ENCODE results near the gene MAGIX.
A peak's percentile ranks its signal among the peaks of the same experiment; 100 is the strongest.

MAGIX gene

GRCh38 chrX:49184294-49185281 is 22.0 kb downstream of the MAGIX start:
- DNase-seq: peak; percentile 50

DNA sequence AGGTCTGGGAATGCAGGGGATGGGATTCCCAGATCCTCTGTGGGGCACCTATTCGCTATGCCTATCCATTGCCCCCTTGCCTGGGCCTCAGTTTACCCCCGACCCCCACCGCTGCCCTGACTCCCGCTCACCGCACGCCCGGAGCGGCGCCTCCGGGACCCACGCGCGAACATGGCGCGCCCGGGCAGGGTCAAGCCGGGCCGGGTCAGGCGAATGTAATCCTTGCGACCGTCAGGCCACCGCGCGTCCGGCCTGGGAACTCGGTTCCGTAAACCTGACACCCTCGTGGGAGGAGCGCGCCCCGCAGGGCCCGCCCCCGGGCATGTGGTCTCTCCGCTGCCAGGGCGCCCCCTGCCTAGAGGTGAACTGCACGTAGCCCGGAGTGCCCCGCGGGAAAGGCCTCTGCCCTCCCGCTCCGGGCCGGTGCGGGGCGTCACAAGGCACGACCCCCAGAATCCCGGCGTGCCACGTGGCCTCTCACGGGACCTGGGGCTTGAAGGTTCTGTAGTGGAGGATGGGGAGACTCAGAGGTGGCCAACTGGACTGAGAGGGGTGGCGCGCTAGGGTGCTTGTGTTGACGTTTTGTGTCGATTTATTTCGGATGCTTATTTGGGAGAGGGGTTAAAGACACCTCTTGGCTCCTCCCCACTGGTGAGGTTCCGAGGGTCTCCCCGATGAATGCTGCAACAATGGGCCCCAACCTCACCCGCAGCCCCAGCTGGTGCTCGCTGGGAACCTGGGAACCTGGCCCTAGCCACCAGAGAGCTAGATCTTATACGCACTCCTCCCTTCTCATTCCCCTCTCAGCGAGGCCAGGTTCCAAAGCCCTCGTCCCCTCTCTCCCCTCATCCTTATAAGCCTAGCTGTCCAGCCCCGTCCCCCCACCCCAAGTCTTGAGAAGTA is 23.8 kb downstream of the MAGIX start, which contains the start of gene PRICKLE3:
Gene PRICKLE3, minus strand, starts transcription at position 249 of the 903 bp plus-strand sequence. Its CDS starts 76 bp downstream, at position 173.
- DNase-seq: peak; percentile 85

DNA sequence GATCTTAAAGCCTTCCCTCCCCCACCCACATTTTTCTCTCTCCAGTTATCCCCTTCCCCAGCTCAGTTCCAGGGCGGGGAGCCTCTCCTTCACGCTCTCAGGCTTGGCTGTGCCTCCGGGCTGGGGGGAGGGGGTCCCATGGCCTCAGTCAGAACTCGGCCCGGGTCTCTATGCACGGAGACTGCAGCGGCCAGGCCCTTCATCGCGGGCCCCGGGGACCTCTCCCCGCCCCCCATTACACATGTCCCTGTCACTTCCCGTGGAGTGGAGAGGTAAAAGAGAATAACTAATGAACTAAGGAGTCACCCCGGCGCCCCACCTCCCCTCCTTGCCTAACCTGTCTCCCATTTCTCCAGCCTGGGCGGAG is 24.5 kb downstream of the MAGIX start:
- no peak for DNase-seq

DNA sequence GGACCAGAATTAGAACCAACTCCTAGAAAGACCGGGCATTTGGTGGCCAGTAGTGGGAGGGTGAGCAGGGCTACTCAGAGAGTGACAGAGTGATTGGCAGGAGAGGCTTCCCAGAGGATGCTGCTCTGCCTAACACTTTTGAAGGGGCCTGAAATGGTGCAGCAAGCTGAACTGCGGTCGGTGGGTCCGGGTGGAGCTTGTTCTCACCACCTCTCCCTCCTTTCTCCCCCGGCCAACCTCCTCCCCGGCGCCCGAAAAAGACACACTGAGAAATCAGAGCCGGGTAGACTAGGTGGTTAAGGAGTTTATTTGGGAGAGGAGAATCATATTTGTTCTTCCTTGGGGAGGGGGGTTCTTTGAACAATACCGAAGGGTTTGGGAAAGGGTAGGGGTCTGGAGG is 25.0 kb downstream of the MAGIX start:
- DNase-seq: no peak

DNA sequence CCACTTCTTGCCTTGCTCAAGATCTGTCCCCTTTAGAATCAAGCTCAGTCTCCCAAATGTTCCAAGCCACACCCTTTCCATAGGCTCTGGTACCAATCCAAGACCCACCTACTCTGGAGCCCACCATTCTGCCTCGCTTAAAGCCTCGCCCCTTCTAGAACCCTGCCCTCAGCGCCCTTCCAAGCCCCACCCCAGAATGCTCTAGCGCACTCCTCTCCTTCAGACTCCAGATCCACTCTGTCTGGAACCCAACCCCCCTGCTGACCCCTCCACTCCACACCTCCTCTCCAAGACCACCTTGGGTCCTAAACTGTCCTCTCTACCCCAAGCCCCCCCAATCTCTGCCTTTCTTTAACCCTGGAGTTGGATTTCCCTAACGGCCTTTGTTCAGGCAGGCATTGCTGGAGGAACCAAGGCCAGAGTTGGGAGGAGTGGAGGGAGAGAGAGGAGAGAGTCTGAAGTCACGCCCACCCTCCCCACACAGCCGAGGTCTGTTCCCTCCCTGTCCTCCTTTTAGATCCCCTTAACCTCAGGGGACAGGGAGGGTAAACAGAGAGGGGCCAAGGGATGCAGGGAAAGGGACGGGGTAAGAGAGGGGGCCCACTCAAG is 26.0 kb downstream of the MAGIX start:
- DNase-seq: no peak

DNA sequence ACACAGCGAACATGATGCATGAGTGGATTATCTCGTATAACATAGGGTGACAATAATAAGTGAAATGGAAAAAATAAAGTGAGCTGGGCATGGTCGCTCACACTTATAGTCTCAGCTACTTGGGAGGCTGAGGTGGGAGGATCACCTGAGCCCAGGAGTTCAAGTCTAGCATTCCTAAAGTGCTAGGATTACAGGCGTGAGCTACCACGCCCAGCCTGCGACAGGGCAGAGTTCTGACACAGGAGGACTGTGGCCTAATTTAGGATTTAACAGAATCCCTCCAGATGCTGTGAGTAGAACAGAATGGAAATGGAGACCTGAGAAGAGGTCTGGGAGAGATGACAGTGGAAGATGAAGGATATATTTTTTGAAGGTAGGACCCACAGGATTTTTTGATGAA is 27.0 kb downstream of the MAGIX start:
- no peak for DNase-seq

- peak; percentile 95 for DNase-seq
Measured at GRCh38 chrX:49190821-49191573, 28.4 kb downstream of the MAGIX start.

DNA sequence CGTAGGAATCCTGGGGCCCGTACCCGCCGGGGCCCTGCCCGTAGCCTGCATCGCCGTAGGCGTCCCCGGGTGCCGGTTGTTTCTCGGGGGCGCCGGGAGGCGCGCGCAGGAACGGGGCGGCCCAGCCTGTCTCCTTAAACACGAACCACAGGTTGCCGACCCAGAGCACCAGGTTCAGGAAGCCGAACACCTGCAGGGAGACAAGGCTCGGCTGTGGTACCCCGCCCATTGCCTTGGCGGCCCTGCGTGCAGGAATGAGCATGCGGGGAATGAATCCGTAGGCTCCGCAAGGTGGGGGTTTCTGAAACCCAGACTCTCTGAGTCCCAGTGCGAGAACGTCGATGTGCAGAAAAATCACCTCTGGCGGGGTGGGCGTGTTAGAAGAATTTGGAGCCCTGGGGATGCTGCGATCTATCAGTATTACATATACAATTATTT is 29.0 kb downstream of the MAGIX start:
- DNase-seq: peak; percentile 38

GRCh38 chrX:49192722-49193328 is 30.3 kb downstream of the MAGIX start:
- DNase-seq: peak; percentile 60

DNA sequence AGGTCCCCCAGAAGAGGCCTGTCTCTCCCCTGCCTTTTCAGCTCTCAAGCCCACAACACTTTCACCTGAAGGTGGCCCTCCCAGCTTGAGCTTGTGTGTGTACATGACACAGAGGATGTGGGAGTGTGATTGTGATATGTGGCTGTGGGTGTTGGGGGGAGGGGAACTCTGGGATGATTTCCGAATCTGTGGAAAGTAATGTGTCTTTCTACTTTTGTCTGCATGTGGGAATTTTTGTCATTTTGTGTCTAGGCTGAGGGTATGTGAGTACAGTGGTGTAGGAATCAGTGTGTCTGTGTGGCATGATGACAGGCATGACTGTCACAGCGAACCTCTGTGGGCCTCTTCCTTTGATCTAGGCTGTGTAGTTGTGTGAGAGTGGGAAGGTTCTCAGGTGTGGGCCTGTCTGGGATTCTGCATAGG is 31.0 kb downstream of the MAGIX start:
- no peak for DNase-seq

- no peak for DNase-seq
Measured at GRCh38 chrX:49197543-49198087, 35.1 kb downstream of the MAGIX start.

DNA sequence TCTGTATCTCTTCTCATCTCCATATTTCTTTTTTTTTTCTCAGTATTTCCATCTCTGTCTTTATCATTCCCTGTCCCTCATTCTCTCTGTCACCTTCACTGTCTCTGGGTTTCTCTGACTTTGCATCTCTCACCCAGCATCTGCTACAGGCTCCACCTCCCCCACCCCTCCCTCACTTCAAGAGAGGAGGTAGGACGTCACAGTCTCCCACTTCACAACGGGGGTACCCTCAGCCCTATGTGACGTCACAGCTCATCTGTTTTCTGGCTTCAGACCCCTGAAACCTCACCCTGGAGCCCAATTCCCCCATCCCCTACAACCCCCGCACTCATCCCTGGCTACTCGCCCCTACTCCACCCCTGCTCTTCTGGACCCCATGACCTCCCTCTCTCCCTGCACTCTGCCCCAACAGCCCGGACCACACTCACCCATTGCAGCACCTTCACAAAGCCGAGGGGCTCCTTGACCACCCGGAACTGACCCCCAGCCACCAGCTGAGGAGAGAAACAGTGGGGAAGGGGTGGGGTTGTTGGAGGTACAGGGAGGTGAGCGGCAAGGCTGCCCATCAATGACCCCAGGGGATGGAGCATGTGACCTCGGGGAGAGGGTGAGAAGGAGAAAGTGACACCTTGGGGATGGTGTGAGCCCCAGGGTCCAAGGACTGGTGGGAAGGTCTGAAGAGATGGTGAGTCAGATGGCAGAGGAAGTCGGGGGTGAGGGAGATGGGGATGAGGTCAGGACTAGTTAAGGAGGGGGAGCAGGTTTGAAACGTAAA is 36.2 kb downstream of the MAGIX start:
- no peak for DNase-seq

GRCh38 chrX:49199315-49199595 is 36.7 kb downstream of the MAGIX start:
- DNase-seq: no peak

GRCh38 chrX:49199906-49200771 is 37.6 kb downstream of the MAGIX start, which contains the start of gene SYP:
Gene SYP, minus strand, starts transcription at chrX:49200193. Its CDS starts 7 bp downstream, at chrX:49200186.
- DNase-seq: peak; percentile 89

DNA sequence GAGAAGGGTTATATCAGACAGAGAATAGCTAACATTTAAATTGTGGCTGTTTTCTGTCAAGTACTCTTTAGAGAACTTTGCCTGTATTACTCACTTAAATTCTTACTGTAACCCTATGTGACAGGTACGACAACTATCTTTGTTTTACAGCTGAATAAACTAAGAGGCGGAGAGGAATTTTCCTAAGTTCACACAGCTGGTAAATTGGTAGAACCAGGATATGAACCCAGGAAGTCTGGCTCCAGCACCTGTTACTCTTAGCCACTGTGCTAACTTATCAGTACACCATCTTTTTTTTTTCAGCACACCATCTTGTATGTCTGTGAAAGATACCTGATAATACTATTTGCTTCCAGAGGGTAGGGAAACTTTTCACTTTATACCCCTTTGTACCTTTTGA is 39.5 kb downstream of the MAGIX start:
- no peak for DNase-seq

DNA sequence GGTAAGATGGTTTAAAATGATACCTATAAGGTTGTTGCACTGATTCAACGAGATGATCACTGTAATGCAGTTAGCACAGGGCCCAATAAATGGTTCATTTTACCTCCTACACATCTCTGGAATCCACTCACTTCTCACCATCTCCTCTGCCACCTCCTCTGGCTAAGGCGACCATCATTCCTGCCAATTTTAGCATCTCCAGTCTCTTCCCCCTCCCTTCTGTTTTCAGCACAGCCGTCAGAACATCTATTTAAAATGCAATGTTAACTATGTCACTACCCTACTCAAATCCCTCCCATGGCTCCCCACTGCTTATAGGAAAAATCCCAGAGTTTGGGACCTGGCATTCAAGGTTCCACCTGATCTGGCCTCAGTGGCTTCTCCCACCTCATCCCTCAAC is 41.0 kb downstream of the MAGIX start:
- no peak for DNase-seq

GRCh38 chrX:49204017-49204416 is 41.5 kb downstream of the MAGIX start:
- DNase-seq: no peak

DNA sequence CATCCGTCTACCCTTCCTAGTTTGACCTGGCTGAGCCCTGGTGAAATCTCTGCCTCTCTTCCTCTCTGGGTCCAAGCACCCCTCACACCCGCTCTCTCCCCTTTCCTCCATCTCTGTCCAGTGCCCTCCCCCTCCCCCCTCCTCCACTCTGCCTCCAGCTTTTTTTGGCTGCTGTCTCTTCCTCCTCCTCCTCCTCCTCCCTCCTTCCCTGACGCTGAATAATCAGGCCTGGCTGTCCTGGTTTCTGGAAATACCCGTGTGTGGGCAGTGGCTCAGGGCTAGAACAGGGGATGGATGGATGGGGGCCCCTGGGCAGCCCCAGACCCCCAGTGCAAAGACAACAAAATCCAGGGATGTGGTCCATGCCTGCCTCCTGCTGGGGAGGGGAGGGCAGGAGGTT is 42.2 kb downstream of the MAGIX start:
- DNase-seq: no peak

DNA sequence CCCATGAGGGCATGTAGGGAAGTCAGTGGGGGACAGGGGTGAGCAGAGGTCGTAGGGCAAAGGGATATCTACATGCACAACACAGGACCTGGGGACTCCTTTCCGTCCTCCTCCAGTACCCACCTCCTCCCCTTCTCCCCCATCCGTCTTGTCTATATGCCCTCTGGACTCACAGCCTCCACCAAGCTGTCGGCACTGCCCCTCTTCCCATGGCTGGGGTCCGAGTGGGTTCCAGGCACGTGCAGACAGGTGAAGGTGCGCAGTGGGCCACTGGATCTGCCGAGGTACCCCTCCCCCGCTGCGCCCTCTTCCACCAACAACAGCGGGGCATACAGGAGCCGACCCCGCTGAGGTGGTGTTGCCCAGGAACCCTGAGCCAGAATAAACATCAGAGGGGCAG is 42.9 kb downstream of the MAGIX start:
- DNase-seq: no peak

DNA sequence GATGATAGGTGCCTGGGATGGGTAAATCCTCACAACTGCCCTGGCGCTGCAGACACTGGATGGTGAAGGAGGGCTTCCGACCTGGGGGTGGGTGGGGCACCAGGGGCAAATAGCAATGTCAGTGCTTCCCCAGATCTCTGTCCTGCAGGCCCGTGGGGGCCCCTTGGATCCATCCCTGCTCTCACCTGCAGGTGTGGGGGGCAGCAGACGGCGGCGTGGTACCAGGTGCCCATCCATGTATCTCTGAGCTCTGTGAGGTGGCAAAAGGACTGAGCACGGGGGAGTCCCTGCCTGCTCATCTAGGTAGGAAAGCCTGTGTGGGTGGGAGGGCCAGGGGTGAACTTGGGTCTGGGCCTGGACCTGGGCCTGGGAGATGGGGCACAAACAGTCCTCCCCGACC is 44.0 kb downstream of the MAGIX start:
- no peak for DNase-seq

Measured in activated CD4-positive, alpha-beta T cell treated with anti-CD3 and anti-CD28 coated beads, Interleukin-10, Interleukin-2, amounts not matched to agents 100 ng/mL and 50 ng/mL, durations not matched to agents 16 hours and 8 hours (primary cell).